Measurements from ENCODE around the gene ATP6V0A1.
"Not testable (repeated sequence)": the region's sequence is repeated elsewhere in the genome, so short reads cannot be mapped to it uniquely, and the experiment has no call there.

Gene ATP6V0A1

GRCh38 chr17:42543190-42544079 lies 84.8 kb downstream of the ATP6V0A1 start:
- H3K4me3 ChIP-seq (ENCODE audit: low read length), result no peak overlapping the region
- TF ChIP-seq ZNF274 (IDR thresholded peaks at IDR 0.05; ENCODE audit: low read depth, low read length), result no peak

- no peak overlapping the region for H3K4me3 ChIP-seq (ENCODE audit: low read length)
- TF ChIP-seq ZNF274 (IDR thresholded peaks at IDR 0.05; ENCODE audit: low read depth, low read length), result no peak
These were observed 86.2 kb downstream of the ATP6V0A1 start for GRCh38 chr17:42544874-42545283.

- H3K4me3 ChIP-seq (ENCODE audit: low read length), result not testable (repeated sequence)
These were observed 87.3 kb downstream of the ATP6V0A1 start for GRCh38 chr17:42545755-42546505.

- no peak for TF ChIP-seq ZNF274 (IDR thresholded peaks at IDR 0.05; ENCODE audit: low read depth, low read length)
- H3K4me3 ChIP-seq (ENCODE audit: low read length), result no peak overlapping the region
These were observed 88.4 kb downstream of the ATP6V0A1 start for GRCh38 chr17:42547001-42547461.

- no peak for TF ChIP-seq ZNF274 (IDR thresholded peaks at IDR 0.05; ENCODE audit: low read depth, low read length)
- H3K4me3 ChIP-seq (ENCODE audit: low read length), result no peak overlapping the region; the same call in 1 of the 2 replicates
These were observed 89.0 kb downstream of the ATP6V0A1 start for GRCh38 chr17:42547698-42548069.

- H3K4me3 ChIP-seq (ENCODE audit: low read length), result peak overlapping the region; percentile 20; the same call in 1 of the 2 replicates
- TF ChIP-seq ZNF274 (IDR thresholded peaks at IDR 0.05; ENCODE audit: low read depth, low read length), result no peak
These were observed 89.6 kb downstream of the ATP6V0A1 start for GRCh38 chr17:42548070-42548837.

- TF ChIP-seq ZNF274 (IDR thresholded peaks at IDR 0.05; ENCODE audit: low read depth, low read length), result no peak
- no peak overlapping the region; the same call in 1 of the 2 replicates for H3K4me3 ChIP-seq (ENCODE audit: low read length)
These were observed 90.5 kb downstream of the ATP6V0A1 start for GRCh38 chr17:42548993-42549755.

- H3K4me3 ChIP-seq (ENCODE audit: low read length), result peak within 1 kb of the TSS; percentile 82; the same call in 1 of the 2 replicates
These were observed 94.1 kb downstream of the ATP6V0A1 start, which contains the start of gene HSD17B1 for GRCh38 chr17:42552736-42553135. Gene HSD17B1 (plus strand): TSS chr17:42552923. CDS start chr17:42552934, 11 bp downstream.

GRCh38 chr17:42553161-42553818 lies 94.6 kb downstream of the ATP6V0A1 start:
- H3K4me3 ChIP-seq (ENCODE audit: low read length), result no peak overlapping the region; the same call in 1 of the 2 replicates
- TF ChIP-seq ZNF274 (IDR thresholded peaks at IDR 0.05; ENCODE audit: low read depth, low read length), result no peak

- no peak for TF ChIP-seq ZNF274 (IDR thresholded peaks at IDR 0.05; ENCODE audit: low read depth, low read length)
- H3K4me3 ChIP-seq (ENCODE audit: low read length), result peak overlapping the region; percentile 82
These were observed 95.2 kb downstream of the ATP6V0A1 start for GRCh38 chr17:42553866-42554249.

- TF ChIP-seq ZNF274 (IDR thresholded peaks at IDR 0.05; ENCODE audit: low read depth, low read length), result no peak
- peak overlapping the region; percentile 82 for H3K4me3 ChIP-seq (ENCODE audit: low read length)
These were observed 95.8 kb downstream of the ATP6V0A1 start for GRCh38 chr17:42554250-42555121.

- H3K4me3 ChIP-seq (ENCODE audit: low read length), result peak overlapping the region; percentile 82
- no peak for TF ChIP-seq ZNF274 (IDR thresholded peaks at IDR 0.05; ENCODE audit: low read depth, low read length)
These were observed 96.5 kb downstream of the ATP6V0A1 start for GRCh38 chr17:42555122-42555622.

- not testable (repeated sequence) for H3K4me3 ChIP-seq (ENCODE audit: low read length)
These were observed 97.4 kb downstream of the ATP6V0A1 start for GRCh38 chr17:42555961-42556617.
